ENCODE measurements around the gene SLC13A5.
A peak's percentile ranks its signal among the peaks of the same experiment; 100 is the strongest.

SLC13A5 gene

DNA sequence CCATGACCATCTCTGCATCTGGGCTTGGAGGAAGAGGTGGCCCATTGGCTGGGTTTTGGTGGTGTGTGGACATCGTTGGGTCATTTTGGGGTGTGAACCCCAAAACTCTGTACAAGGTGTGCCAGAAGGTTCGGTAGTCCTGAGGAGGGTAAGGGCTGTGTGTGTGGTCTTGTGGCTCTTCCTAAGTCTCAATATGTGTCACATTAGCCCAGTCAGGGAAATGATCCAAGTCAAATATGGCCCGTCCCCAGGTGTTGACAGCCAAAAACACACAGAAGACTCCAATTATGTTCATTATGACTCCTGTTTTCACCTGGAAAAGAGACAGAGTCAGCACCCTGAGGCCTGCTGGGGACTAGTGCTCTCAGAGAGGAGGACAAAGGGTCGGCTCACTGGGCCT lies 27.1 kb downstream of the SLC13A5 start:
- peak in 1 of 10 donors; percentile 25 for DNase-seq
- intact Hi-C loops (cut with DNase I) = no loop called here

- intact Hi-C loops (cut with DNase I) = no loop called here
- DNase-seq = peak in 2 of 10 donors; percentile 26 to 61
Observed at GRCh38 chr17:6684881-6685767, 28.0 kb downstream of the SLC13A5 start.

GRCh38 chr17:6684460-6684783 lies 28.7 kb downstream of the SLC13A5 start:
- intact Hi-C loops (cut with DNase I) = no loop called here
- DNase-seq = peak in 2 of 10 donors; percentile 19 to 55

- intact Hi-C loops (cut with DNase I) = no loop called here
Observed at GRCh38 chr17:6683730-6684459, 29.3 kb downstream of the SLC13A5 start.

DNA sequence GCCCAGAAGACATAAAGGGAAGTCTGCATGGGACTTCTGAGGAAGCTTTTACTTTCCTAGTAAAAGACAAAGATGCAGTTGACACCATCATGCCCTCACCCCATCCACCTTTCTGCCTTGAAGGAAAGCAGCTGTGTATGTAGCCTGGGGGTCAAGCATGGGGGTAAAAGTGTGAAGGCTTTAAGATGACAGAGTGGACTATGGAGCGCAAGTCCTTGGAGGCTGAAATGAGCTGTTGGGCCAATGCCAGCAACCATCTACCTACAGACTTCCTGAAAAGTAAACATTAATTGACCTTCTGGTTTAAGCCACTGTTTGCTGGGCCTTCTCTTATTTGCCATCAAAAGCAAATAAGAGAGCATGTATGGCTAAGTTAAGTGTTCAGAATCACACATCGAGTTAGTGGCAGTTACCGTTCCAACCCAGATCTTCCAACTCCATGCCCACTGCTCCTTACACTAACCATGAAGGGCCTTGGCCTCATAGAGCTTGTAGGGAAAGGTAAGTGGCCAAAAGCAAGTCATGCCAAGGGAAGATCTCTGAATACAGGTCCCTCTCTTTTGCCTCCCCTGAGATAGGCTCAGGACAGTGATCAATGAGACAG lies 30.0 kb downstream of the SLC13A5 start:
- peak in 2 of 10 donors; percentile 27 to 30 for DNase-seq
- intact Hi-C loops (cut with DNase I) = no loop called here

More at GRCh38 chr17:6683730-6684459, 29.3 kb downstream of the SLC13A5 start:
- DNase-seq = no peak

DNA sequence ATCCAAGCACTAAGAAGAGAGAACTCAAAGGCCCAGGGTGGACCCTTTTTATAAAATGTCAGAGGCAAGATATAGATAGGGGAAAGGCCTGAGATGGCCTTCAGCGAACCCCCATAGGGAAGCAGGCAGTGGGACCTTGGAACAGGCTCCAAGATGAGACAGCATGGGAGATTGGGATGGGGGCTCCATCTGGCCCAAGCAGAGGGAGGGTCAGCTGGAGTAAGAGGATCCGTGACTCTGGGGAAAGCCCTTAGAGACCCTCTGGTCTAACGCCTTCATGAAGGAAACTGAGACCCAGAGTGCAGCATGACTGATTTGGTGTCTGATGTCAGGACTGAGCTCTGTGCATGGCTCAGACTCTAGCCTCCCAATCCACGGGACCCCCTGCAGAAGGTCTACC lies 30.8 kb downstream of the SLC13A5 start:
- intact Hi-C loops (cut with DNase I) = no loop called here
- DNase-seq = peak in 3 of 10 donors; percentile 10 to 69 (median 14)

GRCh38 chr17:6681671-6682070 lies 31.5 kb downstream of the SLC13A5 start:
- peak in 2 of 10 donors; percentile 6 to 17 for DNase-seq
- intact Hi-C loops (cut with DNase I) = no loop called here

- DNase-seq = peak in 3 of 10 donors; percentile 8 to 32 (median 25)
- intact Hi-C loops (cut with DNase I) = no loop called here
Observed at GRCh38 chr17:6681176-6681575, 32.0 kb downstream of the SLC13A5 start.

- DNase-seq = peak in 3 of 10 donors; percentile 11 to 20 (median 16)
- intact Hi-C loops (cut with DNase I) = no loop called here
Observed at GRCh38 chr17:6679241-6679640, 33.9 kb downstream of the SLC13A5 start.

GRCh38 chr17:6677946-6678345 lies 35.2 kb downstream of the SLC13A5 start:
- intact Hi-C loops (cut with DNase I) = no loop called here
- DNase-seq = peak in 3 of 10 donors; percentile 23 to 31 (median 27)

DNA sequence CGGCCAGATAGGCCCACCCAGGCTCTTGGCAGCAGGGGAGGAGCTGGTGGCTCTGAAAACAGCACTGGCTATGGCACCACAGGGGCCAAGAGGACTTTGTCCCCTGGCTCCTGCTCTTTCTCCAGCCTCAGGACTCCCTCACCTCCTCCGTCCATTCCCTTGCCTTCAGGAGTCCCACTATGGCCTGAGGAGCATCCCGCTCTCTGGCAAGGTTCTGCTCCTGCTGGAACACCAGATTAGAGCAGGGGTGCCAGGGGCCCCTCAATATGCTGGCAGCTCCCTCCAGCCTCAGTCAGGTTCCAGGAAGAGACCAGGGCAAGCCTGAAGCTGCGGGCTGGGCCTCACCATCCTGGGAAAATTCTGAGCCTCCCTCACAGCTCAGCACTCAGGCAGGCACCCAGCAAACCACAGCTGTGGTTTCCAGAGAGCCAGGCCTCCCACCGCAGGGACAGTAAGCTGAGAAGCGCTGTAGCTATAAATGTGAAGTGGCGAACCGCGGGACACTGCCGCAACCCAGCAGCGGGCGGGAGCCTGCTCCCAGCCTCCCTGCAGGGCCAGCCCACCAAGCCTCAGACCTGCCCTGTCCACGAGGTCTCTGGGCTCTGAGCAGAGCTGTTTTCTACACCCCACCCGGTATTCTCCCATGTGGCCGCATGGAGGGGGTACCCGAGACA lies 35.9 kb downstream of the SLC13A5 start:
- DNase-seq = peak in 4 of 10 donors; percentile 32 to 88 (median 70)
- intact Hi-C loops (cut with DNase I) = no loop called here

DNA sequence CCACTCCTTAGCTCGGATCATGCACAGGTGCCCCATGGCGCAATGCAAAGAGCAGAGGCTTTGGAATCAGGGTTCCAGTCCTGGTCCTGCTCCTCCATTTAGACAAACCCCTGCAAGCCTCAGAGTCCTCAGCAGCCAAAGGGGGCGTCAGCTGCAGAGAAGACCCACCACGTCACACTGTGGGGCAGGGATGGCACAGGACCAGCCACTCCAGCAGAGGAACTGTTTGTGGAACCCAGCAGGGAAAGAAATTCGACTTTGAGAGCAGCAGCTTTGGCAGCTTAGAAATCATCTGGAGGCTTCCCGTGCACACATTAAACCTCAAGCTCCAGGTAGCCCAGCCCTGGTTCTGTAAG lies 36.4 kb downstream of the SLC13A5 start:
- peak in 2 of 10 donors; percentile 17 to 25 for DNase-seq
- intact Hi-C loops (cut with DNase I) = no loop called here

DNA sequence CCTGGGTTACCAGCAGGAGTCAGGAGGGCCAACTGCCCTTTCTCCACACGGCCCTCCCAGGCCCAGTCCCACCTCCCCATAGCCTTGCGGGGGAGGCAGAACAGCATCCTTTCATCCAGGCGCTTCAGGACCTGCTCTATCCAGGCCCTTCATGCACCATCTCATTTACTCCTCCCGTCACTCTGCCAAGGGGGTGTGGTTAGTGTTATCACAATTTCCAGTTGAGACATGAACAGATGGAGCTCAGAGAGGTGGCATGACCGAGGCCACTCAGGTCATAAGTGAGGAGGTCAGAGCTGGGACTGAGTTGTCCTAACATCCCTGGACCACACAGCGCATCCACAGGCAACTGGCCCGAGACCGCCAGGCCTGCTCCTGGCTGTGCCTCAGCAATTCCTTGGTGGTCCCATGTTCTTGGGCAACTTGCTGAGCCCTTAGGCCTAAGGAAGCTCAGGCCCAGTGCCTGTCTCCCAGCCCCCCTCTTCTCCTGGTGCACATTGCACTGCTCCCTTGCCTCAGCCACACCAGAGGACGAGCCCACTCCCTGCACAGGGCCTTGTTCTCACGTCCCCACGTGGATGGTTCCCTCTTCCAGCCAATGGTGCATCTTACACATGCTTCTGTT lies 37.9 kb downstream of the SLC13A5 start:
- intact Hi-C loops (cut with DNase I) = no loop called here
- peak in 2 of 10 donors; percentile 46 to 66 for DNase-seq

DNA sequence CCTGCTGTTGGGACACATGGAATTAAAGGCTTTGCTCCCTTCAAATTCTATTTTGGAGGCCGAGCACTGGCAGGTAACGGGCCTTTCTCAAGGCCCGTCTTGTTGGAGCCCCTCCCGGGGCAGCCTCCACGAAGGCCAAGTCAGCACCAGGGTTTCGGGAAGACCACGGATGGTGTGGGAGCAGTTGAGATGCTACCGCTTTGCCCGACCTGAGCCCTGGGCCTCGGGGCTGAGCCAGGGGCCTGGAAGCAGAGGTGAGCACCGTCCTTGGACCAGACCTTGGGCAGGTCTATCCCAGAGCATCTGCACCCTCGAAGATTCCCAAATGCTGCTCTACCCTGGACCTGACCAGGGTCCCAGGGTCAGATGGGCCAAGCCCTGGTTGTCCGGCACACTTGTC lies 38.6 kb downstream of the SLC13A5 start:
- DNase-seq = peak in 2 of 10 donors; percentile 50 to 67
- intact Hi-C loops (cut with DNase I) = no loop called here

DNA sequence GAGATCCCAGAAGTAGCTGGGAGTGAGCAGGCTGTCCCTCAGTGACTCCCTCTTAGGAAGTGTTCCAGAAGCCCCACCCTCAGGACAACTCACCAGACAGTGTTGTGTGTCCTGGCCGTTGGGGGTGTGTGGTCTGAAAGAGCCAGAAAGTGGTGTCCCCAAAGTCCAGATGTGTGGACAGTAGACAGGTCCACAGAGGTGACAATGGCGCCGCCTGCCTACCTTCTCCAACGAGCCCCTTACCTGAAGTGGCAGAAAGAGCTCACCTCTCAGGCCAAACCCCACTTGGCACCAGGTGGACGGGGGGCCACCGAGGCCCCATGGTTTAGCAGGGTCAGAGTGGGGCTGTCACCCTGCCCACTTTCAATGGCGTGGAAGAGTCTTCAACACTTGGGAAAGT lies 41.7 kb downstream of the SLC13A5 start:
- intact Hi-C loops (cut with DNase I) = no loop called here
- peak in 2 of 10 donors; percentile 29 to 41 for DNase-seq

- DNase-seq = peak in 2 of 10 donors; percentile 40 to 60
- intact Hi-C loops (cut with DNase I) = no loop called here
Observed at GRCh38 chr17:6670999-6671398, 42.2 kb downstream of the SLC13A5 start.

- intact Hi-C loops (cut with DNase I) = no loop called here
- no peak for DNase-seq
Observed at GRCh38 chr17:6670571-6670970, 42.6 kb downstream of the SLC13A5 start.

GRCh38 chr17:6669479-6670212 lies 43.5 kb downstream of the SLC13A5 start:
- intact Hi-C loops (cut with DNase I) = loop anchor here (10.0 kb wide), 1 partner anchor 165 kb away; the partner anchor contains the start of gene TEKT1

More at GRCh38 chr17:6669479-6670212, 43.5 kb downstream of the SLC13A5 start:
- DNase-seq = peak in 2 of 10 donors; percentile 13 to 55

Data from posterior cingulate gyrus (tissue), 11 donors.